ENCODE measurements around the gene TPRG1. TPM values are rescaled to one million over a fixed set of nuclear protein-coding genes. Genes with fewer than 3 reads are reported as not detected.

Gene TPRG1
- total RNA-seq, 4 donors from 2014 or later, result 31.3 to 72.0 (median 47.0) TPM

GRCh38 chr3:189312866-189313265 is 141.1 kb downstream of the TPRG1 start:
- TF ChIP-seq CTCF (IDR thresholded peaks at IDR 0.05; ENCODE audit: low read depth), result no peak

GRCh38 chr3:189316296-189317019 is 144.7 kb downstream of the TPRG1 start:
- TF ChIP-seq CTCF (IDR thresholded peaks at IDR 0.05; ENCODE audit: low read depth), result no peak

- TF ChIP-seq CTCF (IDR thresholded peaks at IDR 0.05; ENCODE audit: low read depth), result no peak
These were observed 146.1 kb downstream of the TPRG1 start for GRCh38 chr3:189317911-189318310.

GRCh38 chr3:189320511-189320910 is 148.7 kb downstream of the TPRG1 start:
- no peak for TF ChIP-seq CTCF (IDR thresholded peaks at IDR 0.05; ENCODE audit: low read depth)

GRCh38 chr3:189322339-189322738 is 150.6 kb downstream of the TPRG1 start:
- TF ChIP-seq CTCF (IDR thresholded peaks at IDR 0.05; ENCODE audit: low read depth), result no peak

GRCh38 chr3:189324538-189325138 is 152.9 kb downstream of the TPRG1 start:
- no peak for TF ChIP-seq CTCF (IDR thresholded peaks at IDR 0.05; ENCODE audit: low read depth)

- TF ChIP-seq CTCF (IDR thresholded peaks at IDR 0.05; ENCODE audit: low read depth), result no peak
These were observed 153.7 kb downstream of the TPRG1 start for GRCh38 chr3:189325454-189325853.

Data from subcutaneous adipose tissue (tissue), 4 donors.